ENCODE data around the gene ZNF691.
"Not testable (repeated sequence)": the region's sequence is repeated elsewhere in the genome, so short reads cannot be mapped to it uniquely, and the experiment has no call there.

ZNF691 gene

GRCh38 chr1:42846257-42847110 lies at the start of gene ZNF691:
TSS of gene ZNF691 (plus strand) at chr1:42846613. CDS start at chr1:42849659, 3,046 bp downstream.
- peak; percentile 84 for DNase-seq

GRCh38 chr1:42797414-42797813 lies 49.0 kb upstream of the ZNF691 start:
- no peak for DNase-seq

- DNase-seq: no peak
These were observed 48.4 kb upstream of the ZNF691 start for GRCh38 chr1:42797979-42798378.

- no peak for DNase-seq
These were observed 44.5 kb upstream of the ZNF691 start for GRCh38 chr1:42801832-42802473.

- no peak for DNase-seq
These were observed 40.2 kb upstream of the ZNF691 start for GRCh38 chr1:42806171-42806570.

- no peak for DNase-seq
These were observed 39.8 kb upstream of the ZNF691 start for GRCh38 chr1:42806593-42806992.

- no peak for DNase-seq
These were observed 39.3 kb upstream of the ZNF691 start for GRCh38 chr1:42807056-42807668.

- DNase-seq: not testable (repeated sequence)
These were observed 31.6 kb upstream of the ZNF691 start for GRCh38 chr1:42814815-42815214.

- DNase-seq: no peak
These were observed 30.4 kb upstream of the ZNF691 start for GRCh38 chr1:42815941-42816584.

- peak; percentile 95 for DNase-seq
These were observed 29.6 kb upstream of the ZNF691 start, which contains the start of the genes ERMAP and SVBP for GRCh38 chr1:42816585-42817439. TSS of gene ERMAP (plus strand) at chr1:42817122. CDS start at chr1:42830449, 13,327 bp downstream. TSS of gene SVBP (minus strand) at chr1:42817397. CDS start at chr1:42816544, 853 bp downstream.

- no peak for DNase-seq
These were observed 29.0 kb upstream of the ZNF691 start for GRCh38 chr1:42817440-42817767.

GRCh38 chr1:42817976-42818375 lies 28.4 kb upstream of the ZNF691 start:
- no peak for DNase-seq

- no peak for DNase-seq
These were observed 25.6 kb upstream of the ZNF691 start for GRCh38 chr1:42820813-42821212.

- no peak for DNase-seq
These were observed 24.7 kb upstream of the ZNF691 start for GRCh38 chr1:42821690-42822089.

- DNase-seq: no peak
These were observed 23.5 kb upstream of the ZNF691 start for GRCh38 chr1:42822800-42823392.

GRCh38 chr1:42824481-42825035 lies 21.9 kb upstream of the ZNF691 start:
- DNase-seq: no peak

GRCh38 chr1:42825036-42825851 lies 21.2 kb upstream of the ZNF691 start:
- DNase-seq: no peak

- no peak for DNase-seq
These were observed 15.8 kb upstream of the ZNF691 start for GRCh38 chr1:42830631-42831030.

GRCh38 chr1:42831273-42831672 lies 15.1 kb upstream of the ZNF691 start:
- DNase-seq: no peak

GRCh38 chr1:42832641-42833240 lies 13.7 kb upstream of the ZNF691 start:
- no peak for DNase-seq

Measured in activated CD8-positive, alpha-beta memory T cell treated with anti-CD3 and anti-CD28 coated beads, Interleukin-2, amount 50 U/mL, for 4 hours (primary cell).